ENCODE data around the gene OSBPL7. TPM values are rescaled to one million over a fixed set of nuclear protein-coding genes. Genes with fewer than 3 reads are reported as not detected.

OSBPL7 gene
- total RNA-seq, 1 experiment from 2014 or later = 9.1 TPM

GRCh38 chr17:47823519-47823918, 1.9 kb upstream of the OSBPL7 start:
- H3K27ac ChIP-seq (ENCODE audit: low read depth, low read length, poor library complexity, severe bottlenecking) = no peak overlapping the region
- ChIA-PET POLR2A (ENCODE audit: low non-redundant PET) (interaction anchor here (0.7 kb wide), 1 partner anchor 117 kb away, joined by 3 read pairs; no protein-coding TSS in a partner anchor), CTCF (no interaction called here)
- H3K27me3 ChIP-seq (replicated peaks; ENCODE audit: insufficient read depth, low read depth, low read length, poor library complexity) = no peaks in the 10 kb centered on the region
- BruUV-seq (replicated peaks) = TSS peak; percentile 29
- peaks cover 7% of the 10 kb centered on the region for H3K4me1 ChIP-seq (ENCODE audit: insufficient read depth, low read length, poor library complexity, severe bottlenecking)
- no peak for TF ChIP-seq EZH2 (IDR thresholded peaks at IDR 0.05; ENCODE audit: borderline replicate concordance, low read depth, low read length, poor library complexity, severe bottlenecking)
- TF ChIP-seq CTCF (conservative IDR thresholded peaks at IDR 0.05; ENCODE audit: low read depth, low read length) = no peak
- peaks cover 8% of the 10 kb centered on the region for H3K36me3 ChIP-seq (ENCODE audit: insufficient read depth, low read length, poor library complexity, severe bottlenecking)
- intact Hi-C loops (cut with micrococcal nuclease; ENCODE audit: unreplicated experiment) = no loop called here
- no peak for DNase-seq (ENCODE audit: low spot score)
- H3K4me3 ChIP-seq (ENCODE audit: low read depth, low read length, poor library complexity, severe bottlenecking) = no peak overlapping the region
- H3K9me3 ChIP-seq (ENCODE audit: low read depth, low read length, poor library complexity, severe bottlenecking) = no peaks in the 10 kb centered on the region

- BruUV-seq (replicated peaks) = no TSS peak
- ChIA-PET CTCF (no interaction called here), POLR2A (ENCODE audit: low non-redundant PET) (interaction anchor here (0.7 kb wide), 1 partner anchor 116 kb away, joined by 3 read pairs; no protein-coding TSS in a partner anchor)
- DNase-seq (ENCODE audit: low spot score) = no peak
- Histone ChIP-seq H3K27ac (ENCODE audit: low read depth, low read length, poor library complexity, severe bottlenecking) (no peak overlapping the region), H3K27me3 (replicated peaks; ENCODE audit: insufficient read depth, low read depth, low read length, poor library complexity) (no peaks in the 10 kb centered on the region), H3K36me3 (ENCODE audit: insufficient read depth, low read length, poor library complexity, severe bottlenecking) (peaks cover 8% of the 10 kb centered on the region), H3K4me3 (ENCODE audit: low read depth, low read length, poor library complexity, severe bottlenecking) (no peak overlapping the region), H3K9me3 (ENCODE audit: low read depth, low read length, poor library complexity, severe bottlenecking) (no peaks in the 10 kb centered on the region), H3K4me1 (ENCODE audit: insufficient read depth, low read length, poor library complexity, severe bottlenecking) (peaks cover 7% of the 10 kb centered on the region)
- TF ChIP-seq EZH2 (IDR thresholded peaks at IDR 0.05; ENCODE audit: borderline replicate concordance, low read depth, low read length, poor library complexity, severe bottlenecking) = no peak
- TF ChIP-seq CTCF (conservative IDR thresholded peaks at IDR 0.05; ENCODE audit: low read depth, low read length) = no peak
- intact Hi-C loops (cut with micrococcal nuclease; ENCODE audit: unreplicated experiment) = no loop called here
These were observed 1.2 kb upstream of the OSBPL7 start for GRCh38 chr17:47822785-47823184.

- Histone ChIP-seq H3K36me3 (ENCODE audit: insufficient read depth, low read length, poor library complexity, severe bottlenecking) (no peaks in the 10 kb centered on the region), H3K27ac (ENCODE audit: low read depth, low read length, poor library complexity, severe bottlenecking) (no peak overlapping the region), H3K4me3 (ENCODE audit: low read depth, low read length, poor library complexity, severe bottlenecking) (peak overlapping the region; percentile 60), H3K9me3 (ENCODE audit: low read depth, low read length, poor library complexity, severe bottlenecking) (no peaks in the 10 kb centered on the region), H3K27me3 (replicated peaks; ENCODE audit: insufficient read depth, low read depth, low read length, poor library complexity) (no peaks in the 10 kb centered on the region), H3K4me1 (ENCODE audit: insufficient read depth, low read length, poor library complexity, severe bottlenecking) (peaks cover 7% of the 10 kb centered on the region)
- intact Hi-C loops (cut with micrococcal nuclease; ENCODE audit: unreplicated experiment) = no loop called here
- ChIA-PET POLR2A (ENCODE audit: low non-redundant PET) (no interaction called here), CTCF (no interaction called here)
- TF ChIP-seq CTCF (conservative IDR thresholded peaks at IDR 0.05; ENCODE audit: low read depth, low read length) = no peak
- BruUV-seq (replicated peaks) = no TSS peak
- DNase-seq (ENCODE audit: low spot score) = no peak
These were observed 567 bp downstream of the OSBPL7 start for GRCh38 chr17:47821031-47821423.

Data from A673 (cell line).